GM23248 (cell line): Measurements from ENCODE around the gene FOXF2. TPM values are rescaled to one million over a fixed set of nuclear protein-coding genes. Genes with fewer than 3 reads are reported as not detected.
A peak's percentile ranks its signal among the peaks of the same experiment; 100 is the strongest.

Experiments
- DNase-seq: peaks from one replicate; pipeline ENCODE4 v3.0.0-alpha.2; 2015
- H2AFZ ChIP-seq: fragments of 200-600 bp; sonication (generic); 2 replicates; pipeline ENCODE4 v1.6.1; 2016; ENCODE audit warnings: antibody characterized with exemption
- H3F3A ChIP-seq: fragments of 200-600 bp; sonication (generic); 2 replicates; pipeline ENCODE4 v1.6.1; 2016; ENCODE audit warnings: mild to moderate bottlenecking, antibody characterized with exemption, mixed run types; ENCODE audit not compliant: insufficient read depth
- H3K27ac ChIP-seq: fragments of 200-600 bp; sonication (generic); 2 replicates; pipeline ENCODE4 v1.5.1; 2016; ENCODE audit warnings: mild to moderate bottlenecking
- H3K27me3 ChIP-seq: fragments of 200-600 bp; sonication (generic); replicated peaks from 2 replicates; pipeline ENCODE4 v1.6.1; 2016; ENCODE audit warnings: mild to moderate bottlenecking; ENCODE audit not compliant: insufficient read depth
- H3K36me3 ChIP-seq: fragments of 200-600 bp; sonication (generic); 2 replicates; pipeline ENCODE4 v1.6.1; 2016; ENCODE audit warnings: low read depth, mild to moderate bottlenecking
- H3K4me1 ChIP-seq: fragments of 200-600 bp; sonication (generic); 2 replicates; pipeline ENCODE4 v1.6.1; 2016; ENCODE audit warnings: mild to moderate bottlenecking; ENCODE audit not compliant: insufficient read depth
- H3K4me2 ChIP-seq: fragments of 200-600 bp; sonication (generic); one replicate; pipeline ENCODE4 v1.6.1; 2016; ENCODE audit warnings: mild to moderate bottlenecking; ENCODE audit not compliant: unreplicated experiment
- H3K4me3 ChIP-seq: fragments of 200-600 bp; sonication (generic); 2 replicates; pipeline ENCODE4 v1.5.1; 2016; ENCODE audit warnings: mild to moderate bottlenecking
- H3K79me2 ChIP-seq: fragments of 200-600 bp; sonication (generic); 2 replicates; pipeline ENCODE4 v1.6.1; 2016; ENCODE audit warnings: mild to moderate bottlenecking; ENCODE audit not compliant: insufficient read depth
- H3K9ac ChIP-seq: fragments of 200-600 bp; sonication (generic); 2 replicates; pipeline ENCODE4 v1.6.1; 2016; ENCODE audit warnings: mild to moderate bottlenecking
- H3K9me2 ChIP-seq: fragments of 200-600 bp; sonication (generic); 2 replicates; pipeline ENCODE4 v1.6.1; 2016; ENCODE audit warnings: mixed run types, mild to moderate bottlenecking, moderate library complexity; ENCODE audit not compliant: insufficient read depth
- H3K9me3 ChIP-seq: fragments of 200-600 bp; sonication (generic); one replicate; pipeline ENCODE4 v1.6.1; 2017; ENCODE audit warnings: low read depth
- H4K20me1 ChIP-seq: fragments of 200-600 bp; sonication (generic); 2 replicates; pipeline ENCODE4 v1.6.0; 2016; ENCODE audit not compliant: insufficient read depth
- EZH2 ChIP-seq: fragments of 200-600 bp; sonication (generic); IDR thresholded peaks from 2 replicates; pipeline ENCODE4 v1.6.1; 2018; ENCODE audit warnings: antibody characterized with exemption, mild to moderate bottlenecking; ENCODE audit not compliant: insufficient read depth, poor library complexity, severe bottlenecking
- EZH2phosphoT487 ChIP-seq: fragments of 200-600 bp; sonication (generic); IDR thresholded peaks from 2 replicates; pipeline ENCODE4 v1.6.1; 2018; ENCODE audit warnings: antibody characterized with exemption, moderate library complexity, mild to moderate bottlenecking, low read depth; ENCODE audit not compliant: insufficient read depth
- WGBS, 2 experiments: methylation state at CpG; one replicate each; pipeline ENCODE4 v1.1.6; 2015 to 2017; ENCODE audit warnings: low lambda C conversion rate in 2 of 2, low coverage in 1 of 2; ENCODE audit errors: missing lambda C conversion rate in 2 of 2; 5-methylcytosine and 5-hydroxymethylcytosine counted together
- in situ Hi-C: fragments of 300-500 bp; cut with MboI; formaldehyde crosslinking; loops from 2 replicates; pipeline ENCODE4 v1.15.0; 2020
- polyA plus RNA-seq: library from polyadenylated mRNA; unstranded; fragments of >200 nt; fragmentation: Nextera tagmentation; extraction: Ambion mirVana; gene quantifications from 2 replicates; pipeline ENCODE4 v1.2.1, GENCODE V29; 2016
- total RNA-seq: library from RNA; depleted of rRNA; stranded (reverse); fragments of >200 nt; shearing (Covaris generic); gene quantifications from 2 replicates; pipeline ENCODE4 v1.2.3, GENCODE V29; 2014

The FOXF2 gene
- total and polyA plus RNA-seq, 2 experiments from 2014 or later = 2.7 to 8.3 TPM

DNA sequence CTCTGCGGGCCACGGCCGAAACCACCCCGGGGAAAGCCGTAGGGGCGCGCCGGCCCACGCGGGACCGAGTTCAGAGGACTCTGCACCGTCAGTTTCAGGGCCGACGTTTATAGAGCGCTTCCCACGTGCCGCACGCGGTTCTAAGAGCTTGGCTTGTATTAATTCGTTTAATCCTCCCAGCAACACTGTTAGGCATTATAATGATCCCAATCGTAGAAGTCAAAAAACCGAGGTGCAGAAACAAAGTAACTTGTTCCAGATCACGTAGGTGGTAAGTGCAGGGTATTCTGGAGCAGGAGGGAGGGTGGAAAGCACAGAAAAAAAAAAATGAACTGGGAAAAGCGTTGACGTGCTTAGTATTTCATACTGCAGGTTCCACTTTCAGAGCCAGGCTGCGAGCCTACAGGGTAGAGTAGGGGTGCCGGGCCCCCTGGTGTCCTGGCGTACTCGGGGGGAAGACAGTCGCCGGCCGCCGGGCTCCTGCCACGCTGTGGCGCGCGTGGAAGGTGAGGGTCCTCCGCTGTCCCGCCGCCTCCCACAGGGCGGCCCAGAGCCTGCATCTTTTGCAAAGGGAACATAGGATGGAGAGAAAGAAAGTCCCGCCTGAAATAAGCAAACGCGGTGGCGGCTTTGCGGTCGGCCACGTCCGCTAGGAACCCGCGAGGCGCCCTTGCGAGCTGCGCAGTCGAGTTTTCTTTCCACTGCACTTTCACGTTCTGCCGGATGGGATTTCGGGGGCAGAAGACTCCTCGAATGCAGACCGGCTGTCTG is 10.2 kb upstream of the FOXF2 start:
- TF ChIP-seq EZH2 (peak; percentile 22), EZH2phosphoT487 (peak; percentile 68; the same call in 1 of the 2 replicates)
- H2AFZ ChIP-seq = no peak overlapping the region
- no peaks in the 10 kb centered on the region for H4K20me1 ChIP-seq
- H3K4me2 ChIP-seq = no peak overlapping the region
- H3K27ac ChIP-seq = no peak overlapping the region
- H3K79me2 ChIP-seq = no peaks in the 10 kb centered on the region
- no peak overlapping the region for H3K9ac ChIP-seq
- H3K4me1 ChIP-seq = no peaks in the 10 kb centered on the region
- peaks cover 74% of the 10 kb centered on the region for H3K27me3 ChIP-seq
- H3K9me2 ChIP-seq = no peaks in the 10 kb centered on the region
- H3K9me3 ChIP-seq = no peaks in the 10 kb centered on the region
- in situ Hi-C loops = loop anchor here (25.0 kb wide), 1 partner anchor 467 kb away; no protein-coding TSS in a partner anchor
- H3F3A ChIP-seq = no peaks in the 10 kb centered on the region
- H3K4me3 ChIP-seq = no peak overlapping the region
- WGBS, 2 experiments = 14 to 16% methylated on average over 60 of the region's 60 CpGs
- no peak for DNase-seq
- H3K36me3 ChIP-seq = no peaks in the 10 kb centered on the region

DNA sequence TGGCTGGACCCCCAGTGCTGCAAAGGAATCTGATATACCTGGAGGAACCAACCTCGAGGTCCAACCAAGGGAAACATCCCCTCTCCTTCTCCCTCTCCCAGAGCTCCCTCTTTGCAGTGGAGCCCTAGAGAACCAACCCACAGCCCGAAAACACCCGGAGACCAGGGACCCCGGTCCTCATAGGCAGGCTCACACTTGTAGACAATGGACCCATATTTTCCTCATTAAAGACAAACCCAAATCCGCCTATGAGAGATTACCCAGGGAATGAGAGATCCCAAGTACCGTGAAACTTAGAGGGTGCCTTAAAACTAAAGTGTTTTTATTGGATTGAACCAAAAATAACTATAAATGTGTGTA is 9.6 kb upstream of the FOXF2 start:
- 33 to 41% methylated on average over 6 of the region's 6 CpGs for WGBS, 2 experiments
- Histone ChIP-seq H3K4me2 (no peak overlapping the region), H4K20me1 (no peaks in the 10 kb centered on the region), H3K36me3 (no peaks in the 10 kb centered on the region), H3K4me3 (no peak overlapping the region), H3K4me1 (no peaks in the 10 kb centered on the region), H3F3A (no peaks in the 10 kb centered on the region), H3K27ac (no peak overlapping the region), H3K9ac (no peak overlapping the region), H3K9me2 (no peaks in the 10 kb centered on the region), H3K79me2 (no peaks in the 10 kb centered on the region), H3K9me3 (no peaks in the 10 kb centered on the region), H2AFZ (no peak overlapping the region), H3K27me3 (peaks cover 74% of the 10 kb centered on the region)
- no peak for DNase-seq
- in situ Hi-C loops = loop anchor here (25.0 kb wide), 1 partner anchor 467 kb away; no protein-coding TSS in a partner anchor
- TF ChIP-seq EZH2phosphoT487 (no peak), EZH2 (peak; percentile 89)

DNA sequence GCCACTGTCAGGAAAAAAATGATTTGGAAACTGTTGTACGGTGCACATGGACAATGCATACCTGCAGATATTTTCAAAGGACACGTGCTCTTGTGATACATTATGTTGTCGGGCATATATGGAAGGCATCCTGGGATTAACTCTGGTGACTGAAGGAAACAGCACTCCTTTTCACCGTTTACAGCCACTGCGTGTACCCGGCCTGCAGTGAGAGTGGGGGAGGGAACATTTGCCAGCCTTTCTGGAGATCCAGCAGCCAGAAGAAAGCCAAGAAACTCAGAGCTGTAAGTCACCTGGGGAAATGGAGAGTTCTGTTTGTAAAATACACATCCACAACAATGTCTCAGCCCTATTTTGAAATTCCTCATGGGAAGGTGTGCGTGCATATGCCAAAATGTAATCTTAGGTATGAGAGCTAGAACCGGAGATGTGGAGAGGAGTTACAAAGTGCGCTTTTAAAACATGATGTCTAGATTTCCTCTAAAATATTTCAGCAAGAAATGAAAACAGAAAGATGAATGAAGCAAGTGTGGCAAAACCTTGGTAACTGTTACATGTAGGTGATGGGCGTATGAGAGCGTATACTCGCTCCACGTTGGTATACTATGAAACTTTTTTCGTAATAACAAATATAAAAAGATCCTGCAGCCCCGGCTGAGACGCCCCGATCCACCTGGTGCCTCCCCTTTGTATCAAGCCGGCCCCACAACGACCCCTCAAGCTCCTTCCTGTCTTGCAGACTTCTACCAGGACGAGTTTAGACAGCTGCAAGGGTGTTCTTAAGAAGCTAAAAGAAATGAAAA is 8.6 kb upstream of the FOXF2 start:
- Histone ChIP-seq H2AFZ (no peak overlapping the region), H3K4me2 (no peak overlapping the region), H3K79me2 (no peaks in the 10 kb centered on the region), H3K9me2 (no peaks in the 10 kb centered on the region), H3K27me3 (peaks cover 69% of the 10 kb centered on the region), H4K20me1 (no peaks in the 10 kb centered on the region), H3K4me1 (no peaks in the 10 kb centered on the region), H3K9ac (no peak overlapping the region), H3F3A (no peaks in the 10 kb centered on the region), H3K9me3 (no peaks in the 10 kb centered on the region), H3K36me3 (no peaks in the 10 kb centered on the region), H3K4me3 (no peak overlapping the region), H3K27ac (no peak overlapping the region)
- WGBS, 2 experiments = 45 to 49% methylated on average over 20 of the region's 20 CpGs
- DNase-seq = no peak
- in situ Hi-C loops = loop anchor here (25.0 kb wide), 1 partner anchor 469 kb away; no protein-coding TSS in a partner anchor
- TF ChIP-seq EZH2 (peak; percentile 87), EZH2phosphoT487 (no peak)

DNA sequence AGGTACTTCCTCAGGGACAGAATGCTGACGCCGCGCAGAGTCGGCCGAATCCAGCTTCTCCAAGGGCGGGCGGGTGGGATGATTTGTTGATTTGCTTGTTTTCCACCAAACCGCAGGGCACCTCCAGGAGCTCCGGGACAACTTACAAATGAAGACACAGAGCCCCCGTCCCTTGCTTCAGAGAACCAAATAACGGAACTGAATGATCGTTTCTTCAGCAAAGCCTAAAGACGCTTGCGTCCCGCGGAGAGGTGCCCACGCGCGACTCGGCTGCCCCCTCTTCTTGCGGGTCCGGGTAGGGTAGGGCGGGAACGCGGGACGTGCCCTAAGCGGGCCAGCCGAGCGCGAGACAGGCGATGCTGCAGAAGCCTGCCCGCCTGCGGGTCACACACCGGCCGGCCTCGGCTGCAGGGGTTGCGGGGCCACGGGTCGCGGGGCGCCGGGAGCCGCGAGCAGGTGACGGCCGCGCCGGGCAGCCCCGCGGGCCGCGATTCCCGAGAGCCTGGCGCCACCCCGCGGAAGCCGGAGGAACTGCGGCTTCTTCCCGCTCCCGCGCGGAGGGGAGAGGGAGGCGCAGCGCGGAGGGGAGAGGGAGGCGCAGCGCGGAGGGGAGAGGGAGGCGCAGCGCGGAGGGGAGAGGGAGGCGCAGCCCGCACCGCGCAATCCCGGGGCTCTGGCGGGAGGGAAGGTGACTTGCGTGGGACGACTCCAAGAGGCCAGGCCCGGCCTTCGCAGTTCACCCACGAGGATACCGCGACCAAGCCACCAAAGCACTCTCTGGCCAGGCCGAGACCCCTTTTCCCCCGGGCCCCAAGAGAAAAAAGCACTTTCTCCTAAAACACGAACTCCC is 7.7 kb upstream of the FOXF2 start:
- H3K4me2 ChIP-seq = peak overlapping the region; percentile 52
- peak overlapping the region; percentile 31 for H2AFZ ChIP-seq
- no peak overlapping the region for H3K9ac ChIP-seq
- H3K4me3 ChIP-seq = peak overlapping the region; percentile 52
- H3K27me3 ChIP-seq = peaks cover 65% of the 10 kb centered on the region
- H3K4me1 ChIP-seq = no peaks in the 10 kb centered on the region
- no peaks in the 10 kb centered on the region for H3K9me3 ChIP-seq
- H4K20me1 ChIP-seq = no peaks in the 10 kb centered on the region
- TF ChIP-seq EZH2phosphoT487 = no peak
- no peak for TF ChIP-seq EZH2
- no peaks in the 10 kb centered on the region for H3K36me3 ChIP-seq
- in situ Hi-C loops = loop anchor here (25.0 kb wide), 1 partner anchor 469 kb away; no protein-coding TSS in a partner anchor
- no peaks in the 10 kb centered on the region for H3F3A ChIP-seq
- DNase-seq = peak; percentile 63
- no peak overlapping the region for H3K27ac ChIP-seq
- WGBS, 2 experiments = 2 to 5% methylated on average over 29 to 67 of the region's 87 CpGs
- no peaks in the 10 kb centered on the region for H3K79me2 ChIP-seq
- H3K9me2 ChIP-seq = no peaks in the 10 kb centered on the region
